ENCODE data around the gene DAP. TPM values are rescaled to one million over a fixed set of nuclear protein-coding genes. Genes with fewer than 3 reads are reported as not detected.

The DAP gene
- total RNA-seq, 1 experiment from 2014 or later = 279 TPM

- H3K27ac ChIP-seq = peak overlapping the region; percentile 96; the same call in 1 of the 2 replicates
- ChIA-PET POLR2A (ENCODE audit: unreplicated experiment) (no interaction called here), CTCF (interaction anchor here (0.7 to 3.5 kb wide), 2 partner anchors 25 to 131 kb away, joined by 4 to 31 read pairs; no protein-coding TSS in a partner anchor)
- no peaks in the 10 kb centered on the region for H4K20me1 ChIP-seq (ENCODE audit: insufficient read depth)
- H3K4me3 ChIP-seq = no peak overlapping the region
- no TSS peak for BruUV-seq (replicated peaks)
- H3K27me3 ChIP-seq (ENCODE audit: insufficient read depth, low read depth) = no peaks in the 10 kb centered on the region
- TF ChIP-seq EZH2 (IDR thresholded peaks at IDR 0.05; ENCODE audit: low read depth) = no peak
- no peak for TF ChIP-seq CTCF (conservative IDR thresholded peaks at IDR 0.05)
- no peak overlapping the region for H3K4me2 ChIP-seq
- peaks cover 60% of the 10 kb centered on the region for H3K4me1 ChIP-seq (replicated peaks; ENCODE audit: insufficient read depth)
- H3F3A ChIP-seq (ENCODE audit: insufficient read depth, low read depth) = peaks cover 57% of the 10 kb centered on the region
- H3K9me2 ChIP-seq (ENCODE audit: insufficient read depth) = no peaks in the 10 kb centered on the region
- H3K36me3 ChIP-seq (ENCODE audit: low read depth) = 0 out of 2 replicates have a peak, but pooled peaks cover 5% of the 10 kb centered on the region
- intact Hi-C loops (cut with micrococcal nuclease; ENCODE audit: unreplicated experiment) = loop anchor here (5.0 to 10.0 kb wide), 3 partner anchors 287 to 446 kb away; partner anchors contain the start of genes CCT5 and CMBL
- no peak for DNase-seq
- no peak overlapping the region for H2AFZ ChIP-seq
- peaks cover 53% of the 10 kb centered on the region for H3K79me2 ChIP-seq (ENCODE audit: low read depth)
- H3K9me3 ChIP-seq (ENCODE audit: insufficient read depth, low read depth) = no peaks in the 10 kb centered on the region
Observed at GRCh38 chr5:10700516-10700915, 60.5 kb downstream of the DAP start.

DNA sequence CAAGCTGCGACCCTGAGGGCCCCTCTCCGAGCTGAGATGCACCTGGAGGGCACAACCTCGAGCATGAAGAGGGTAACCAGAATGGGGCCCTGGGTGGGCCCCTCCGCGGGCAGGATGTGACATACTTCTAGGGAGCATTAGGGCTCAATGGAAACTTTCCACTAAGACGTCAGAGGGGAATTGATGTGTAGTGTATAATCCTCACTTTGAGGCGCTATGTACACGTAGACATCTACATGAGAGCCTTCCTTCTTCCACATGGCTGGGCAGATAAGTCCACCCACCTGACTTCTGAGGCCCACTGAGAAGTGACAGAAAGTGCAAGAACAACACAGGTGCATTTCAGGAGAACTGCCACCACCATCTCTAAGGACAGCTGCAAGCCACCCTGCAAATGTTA is 61.0 kb downstream of the DAP start:
- no peak for DNase-seq
- BruUV-seq (replicated peaks) = no TSS peak
- H3K79me2 ChIP-seq (ENCODE audit: low read depth) = peaks cover 53% of the 10 kb centered on the region
- no peak overlapping the region for H3K4me3 ChIP-seq
- H3K9me2 ChIP-seq (ENCODE audit: insufficient read depth) = no peaks in the 10 kb centered on the region
- POLR2A ChIA-PET (ENCODE audit: unreplicated experiment) = no interaction called here
- peaks cover 60% of the 10 kb centered on the region for H3K4me1 ChIP-seq (replicated peaks; ENCODE audit: insufficient read depth)
- TF ChIP-seq CTCF (conservative IDR thresholded peaks at IDR 0.05) (no peak), EZH2 (IDR thresholded peaks at IDR 0.05; ENCODE audit: low read depth) (no peak)
- H3K27me3 ChIP-seq (ENCODE audit: insufficient read depth, low read depth) = no peaks in the 10 kb centered on the region
- H3K27ac ChIP-seq = no peak overlapping the region
- H2AFZ ChIP-seq = no peak overlapping the region
- intact Hi-C loops (cut with micrococcal nuclease; ENCODE audit: unreplicated experiment) = loop anchor here (5.0 to 10.0 kb wide), 5 partner anchors 265 to 915 kb away; partner anchors contain the start of genes CCT5 and CMBL
- H3K36me3 ChIP-seq (ENCODE audit: low read depth) = 0 out of 2 replicates have a peak, but pooled peaks cover 5% of the 10 kb centered on the region
- no peaks in the 10 kb centered on the region for H3K9me3 ChIP-seq (ENCODE audit: insufficient read depth, low read depth)
- H4K20me1 ChIP-seq (ENCODE audit: insufficient read depth) = no peaks in the 10 kb centered on the region
- CTCF ChIA-PET = interaction anchor here (0.6 kb wide), 1 partner anchor 482 kb away, joined by 3 read pairs; no protein-coding TSS in a partner anchor
- H3K4me2 ChIP-seq = no peak overlapping the region
- peaks cover 55% of the 10 kb centered on the region for H3F3A ChIP-seq (ENCODE audit: insufficient read depth, low read depth)

- no peak for TF ChIP-seq CTCF (conservative IDR thresholded peaks at IDR 0.05)
- no peak for TF ChIP-seq EZH2 (IDR thresholded peaks at IDR 0.05; ENCODE audit: low read depth)
- H3K4me2 ChIP-seq = no peak overlapping the region
- H3K4me3 ChIP-seq = no peak overlapping the region
- ChIA-PET CTCF (interaction anchor here (0.6 kb wide), 1 partner anchor 483 kb away, joined by 3 read pairs; no protein-coding TSS in a partner anchor), POLR2A (ENCODE audit: unreplicated experiment) (no interaction called here)
- H3K4me1 ChIP-seq (replicated peaks; ENCODE audit: insufficient read depth) = peaks cover 54% of the 10 kb centered on the region
- no peaks in the 10 kb centered on the region for H3K9me3 ChIP-seq (ENCODE audit: insufficient read depth, low read depth)
- H3K27ac ChIP-seq = no peak overlapping the region
- peaks cover 55% of the 10 kb centered on the region for H3K79me2 ChIP-seq (ENCODE audit: low read depth)
- peaks cover 49% of the 10 kb centered on the region for H3F3A ChIP-seq (ENCODE audit: insufficient read depth, low read depth)
- 0 out of 2 replicates have a peak, but pooled peaks cover 5% of the 10 kb centered on the region for H3K36me3 ChIP-seq (ENCODE audit: low read depth)
- 0 out of 2 replicates have a peak, but pooled peaks cover 4% of the 10 kb centered on the region for H4K20me1 ChIP-seq (ENCODE audit: insufficient read depth)
- no peaks in the 10 kb centered on the region for H3K9me2 ChIP-seq (ENCODE audit: insufficient read depth)
- H2AFZ ChIP-seq = no peak overlapping the region
- intact Hi-C loops (cut with micrococcal nuclease; ENCODE audit: unreplicated experiment) = loop anchor here (10.0 kb wide), 2 partner anchors 265 to 915 kb away; no protein-coding TSS in a partner anchor
- BruUV-seq (replicated peaks) = no TSS peak
- H3K27me3 ChIP-seq (ENCODE audit: insufficient read depth, low read depth) = no peaks in the 10 kb centered on the region
- DNase-seq = no peak
Observed at GRCh38 chr5:10699281-10699874, 61.7 kb downstream of the DAP start.

Measured in PC-9 (cell line).